Endothelial cell of umbilical vein (primary cell): ENCODE data around the gene ERGIC1. TPM values are rescaled to one million over a fixed set of nuclear protein-coding genes. Genes with fewer than 3 reads are reported as not detected.

Experiments
- BruUV-seq: library from RNA; stranded (reverse); fragments of 400-500 nt; replicated peaks from 2 replicates; lab custom pipeline; 2021; lab: Mats Ljungman, UMichigan
- CTCF ChIA-PET: fragments of 300-600, 350-600 bp; sonication (Branson Sonifier 250); formaldehyde crosslinking; loops from one replicate; lab custom pipeline; 2021; ENCODE audit warnings: antibody characterized with exemption, inconsistent platforms; lab: Charles Lee
- POLR2A ChIA-PET: fragments of 300-600, 350-600 bp; sonication (Branson Sonifier 250); formaldehyde crosslinking; loops from one replicate; lab custom pipeline; 2021; ENCODE audit warnings: antibody characterized with exemption, inconsistent platforms; lab: Charles Lee
- DNase-seq: peaks from one replicate; pipeline ENCODE4 v3.0.0-alpha.2; 2011; ENCODE audit warnings: low read depth, low spot score
- FAIRE-seq: peaks from 2 replicates; lab custom pipeline; 2011; peaks lifted over from hg19 to GRCh38; lab: Jason Lieb, UNC
- H2AFZ ChIP-seq: 2 replicates; pipeline ENCODE4 v1.6.0; 2012; ENCODE audit warnings: low read depth, low read length, control low read depth, inconsistent platforms
- H3K27ac ChIP-seq: 2 replicates; pipeline ENCODE4 v1.5.1; 2011; ENCODE audit warnings: low read depth, mild to moderate bottlenecking, control low read depth, low read length, moderate library complexity; ENCODE audit not compliant: insufficient read depth
- H3K27me3 ChIP-seq, 2 experiments: 2 replicates each; pipeline versions ENCODE4 v1.6.0 to v1.6.1; 2011; ENCODE audit warnings: low read length in 2 of 2, mixed read lengths in 1 of 2; ENCODE audit not compliant: control insufficient read depth in 2 of 2, insufficient read depth in 2 of 2
- H3K36me3 ChIP-seq, 2 experiments: 2 replicates in 1 of 2; 3 replicates in 1 of 2; pipeline ENCODE4 v1.5.1; 2011; ENCODE audit warnings: low read length in 2 of 2, mild to moderate bottlenecking in 1 of 2, moderate library complexity in 1 of 2; ENCODE audit not compliant: control insufficient read depth in 2 of 2, insufficient read depth in 2 of 2; ENCODE audit errors: extremely low read depth in 1 of 2
- H3K4me1 ChIP-seq: 3 replicates; pipeline ENCODE4 v1.5.1; 2011; ENCODE audit warnings: mild to moderate bottlenecking, low read length; ENCODE audit not compliant: control insufficient read depth, insufficient read depth; ENCODE audit errors: extremely low read depth
- H3K4me2 ChIP-seq: 2 replicates; pipeline ENCODE4 v1.6.1; 2011; ENCODE audit warnings: low read length, control low read depth, mixed read lengths; ENCODE audit not compliant: insufficient read depth
- H3K4me3 ChIP-seq, 3 experiments: fragments of 200-600 bp in 1 of 3; sonication (generic), shearing (Covaris generic) in 1 of 3; replicated peaks in 1 of 3; 2 replicates each; pipeline ENCODE4 v1.5.1; 2011 to 2016; ENCODE audit warnings: control low read depth in 3 of 3, low read length in 3 of 3, mild to moderate bottlenecking in 2 of 3, inconsistent platforms in 1 of 3, low read depth in 1 of 3, moderate library complexity in 1 of 3; ENCODE audit not compliant: insufficient read depth in 1 of 3
- H3K79me2 ChIP-seq: 2 replicates; pipeline ENCODE4 v1.6.0; 2012; ENCODE audit warnings: low read length, inconsistent platforms; ENCODE audit not compliant: control insufficient read depth, insufficient read depth
- H3K9ac ChIP-seq: replicated peaks from 2 replicates; pipeline ENCODE3; 2011; ENCODE audit warnings: low read length, control low read depth; ENCODE audit not compliant: insufficient read depth; ENCODE audit errors: extremely low read depth
- H3K9me1 ChIP-seq: replicated peaks from 3 replicates; pipeline ENCODE4 v1.6.0; 2011; ENCODE audit warnings: mild to moderate bottlenecking, low read length; ENCODE audit not compliant: control insufficient read depth, insufficient read depth; ENCODE audit errors: extremely low read depth
- H3K9me3 ChIP-seq: replicated peaks from 2 replicates; pipeline ENCODE4 v1.5.1; 2012; ENCODE audit warnings: low read length, inconsistent platforms; ENCODE audit not compliant: control insufficient read depth, insufficient read depth
- H4K20me1 ChIP-seq: replicated peaks from 2 replicates; pipeline ENCODE3; 2011; ENCODE audit warnings: mild to moderate bottlenecking, low read length; ENCODE audit not compliant: control insufficient read depth, insufficient read depth; ENCODE audit errors: extremely low read depth
- EZH2 ChIP-seq: IDR thresholded peaks from 2 replicates; pipeline ENCODE4 v1.6.1; 2012; ENCODE audit warnings: borderline replicate concordance, low read depth, mild to moderate bottlenecking, moderate library complexity, low read length, inconsistent platforms; ENCODE audit not compliant: severe bottlenecking
- FOS ChIP-seq: IDR thresholded peaks from 2 replicates; pipeline ENCODE4 v1.6.1; 2011; ENCODE audit warnings: mild to moderate bottlenecking, low read length, moderate library complexity, borderline replicate concordance; ENCODE audit not compliant: insufficient read depth
- GATA2 ChIP-seq: IDR thresholded peaks from 2 replicates; pipeline ENCODE4 v1.7.0; 2011; ENCODE audit warnings: low read depth, mild to moderate bottlenecking, moderate library complexity, mixed read lengths, low read length; ENCODE audit not compliant: insufficient read length, insufficient read depth
- JUN ChIP-seq: IDR thresholded peaks from 2 replicates; pipeline ENCODE4 v1.6.1; 2011; ENCODE audit warnings: borderline replicate concordance, low read depth; ENCODE audit not compliant: insufficient read length, insufficient read depth
- MYC ChIP-seq: IDR thresholded peaks from one replicate; pipeline ENCODE4 v1.6.1; 2011; ENCODE audit warnings: mild to moderate bottlenecking, low read depth, low read length
- dilution Hi-C: fragments of 300-500 bp; cut with MboI; formaldehyde crosslinking; loops from one replicate; pipeline ENCODE4 v1.15.0; 2019; ENCODE audit warnings: low sequenced_read_pairs; ENCODE audit not compliant: extremely low pct_ligation_motif_present
- intact Hi-C: fragments of 100-400 bp; cut with micrococcal nuclease; formaldehyde crosslinking; loops from one replicate; pipeline ENCODE4 v1.10.0; 2022
- polyA plus RNA-seq, 4 experiments: library from polyadenylated mRNA; depleted of rRNA in 3 of 4; stranded (reverse) in 3 of 4; unstranded in 1 of 4; fragments of >200 nt; gene quantifications; 2 replicates each; pipeline versions ENCODE4 v1.2.1 to v1.2.3, GENCODE V29; 2011 to 2012; ENCODE audit warnings: missing spikeins in 1 of 4
- total RNA-seq: library from RNA; stranded (reverse); gene quantifications from 2 replicates; pipeline ENCODE4 v1.2.3, GENCODE V29; 2021
- TF ChIP-seq, protein P1 (sequence below): IDR thresholded peaks from 2 replicates; pipeline ENCODE4 v1.6.1; 2011; ENCODE audit not compliant: insufficient read depth, insufficient read length
- TF ChIP-seq, protein P2 (sequence below), 2 donors: IDR thresholded peaks; 1 replicate in 1 of 2; 2 replicates in 1 of 2; pipeline ENCODE4 v1.5.1; 2011; ENCODE audit warnings: low read length in 2 of 2, mild to moderate bottlenecking in 2 of 2, moderate library complexity in 2 of 2, control low read depth in 1 of 2, inconsistent platforms in 1 of 2, low read depth in 1 of 2; ENCODE audit not compliant: insufficient read depth in 1 of 2; ENCODE audit errors: extremely low read depth in 1 of 2

ERGIC1 gene
- total and polyA plus RNA-seq, 2 donors (not counting 3 experiments of a cell fraction or from before 2014, with no cell fraction given): 105 to 109 TPM

- H3K27me3 ChIP-seq: no peaks in the 10 kb centered on the region
- ChIA-PET POLR2A (interaction anchor here (1.1 kb wide), 1 partner anchor 178 kb away, joined by 3 read pairs; the partner anchor contains the start of gene DUSP1), CTCF (interaction anchor here (0.9 kb wide), 1 partner anchor 235 kb away, joined by 3 read pairs; no protein-coding TSS in a partner anchor)
- no peak overlapping the region for H3K27ac ChIP-seq
- H3K4me1 ChIP-seq: no peaks in the 10 kb centered on the region
- no peak for DNase-seq
- no TSS peak for BruUV-seq
- TF ChIP-seq MYC (no peak), GATA2 (no peak), EZH2 (no peak)
- TF ChIP-seq, protein P1, sequence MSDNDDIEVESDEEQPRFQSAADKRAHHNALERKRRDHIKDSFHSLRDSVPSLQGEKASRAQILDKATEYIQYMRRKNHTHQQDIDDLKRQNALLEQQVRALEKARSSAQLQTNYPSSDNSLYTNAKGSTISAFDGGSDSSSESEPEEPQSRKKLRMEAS: no peak
- intact Hi-C loops: no loop called here
- no peak overlapping the region for H3K4me3 ChIP-seq
- H3K36me3 ChIP-seq: peaks cover 0 to 17% of the 10 kb centered on the region in 2 experiments
- no peaks in the 10 kb centered on the region for H4K20me1 ChIP-seq
- H3K9ac ChIP-seq: no peak overlapping the region
- H3K9me1 ChIP-seq: no peaks in the 10 kb centered on the region
- no peak for FAIRE-seq
- no peaks in the 10 kb centered on the region for H3K79me2 ChIP-seq
- H2AFZ ChIP-seq: no peak overlapping the region
- H3K9me3 ChIP-seq: no peaks in the 10 kb centered on the region
- H3K4me2 ChIP-seq: no peak overlapping the region
- dilution Hi-C loops: no loop called here
Observed at GRCh38 chr5:172949426-172949825, 115.4 kb downstream of the ERGIC1 start.

- no peaks in the 10 kb centered on the region for H3K9me3 ChIP-seq
- H4K20me1 ChIP-seq: no peaks in the 10 kb centered on the region
- no peak overlapping the region for H3K27ac ChIP-seq
- dilution Hi-C loops (no loop called here), intact Hi-C loops (no loop called here)
- no peaks in the 10 kb centered on the region for H3K79me2 ChIP-seq
- peaks cover 0 to 17% of the 10 kb centered on the region in 2 experiments for H3K36me3 ChIP-seq
- H3K4me1 ChIP-seq: peaks cover 1% of the 10 kb centered on the region
- ChIA-PET CTCF (interaction anchor here (1.0 kb wide), 1 partner anchor 8 kb away, joined by 3 read pairs; no protein-coding TSS in a partner anchor), POLR2A (no interaction called here)
- H3K9ac ChIP-seq: no peak overlapping the region
- FAIRE-seq (no peak), DNase-seq (no peak)
- H3K27me3 ChIP-seq: no peaks in the 10 kb centered on the region
- BruUV-seq: no TSS peak
- no peak overlapping the region for H3K4me3 ChIP-seq
- no peak overlapping the region for H3K4me2 ChIP-seq
- TF ChIP-seq EZH2 (no peak), JUN (no peak), FOS (no peak), GATA2 (no peak)
- TF ChIP-seq, protein P2, sequence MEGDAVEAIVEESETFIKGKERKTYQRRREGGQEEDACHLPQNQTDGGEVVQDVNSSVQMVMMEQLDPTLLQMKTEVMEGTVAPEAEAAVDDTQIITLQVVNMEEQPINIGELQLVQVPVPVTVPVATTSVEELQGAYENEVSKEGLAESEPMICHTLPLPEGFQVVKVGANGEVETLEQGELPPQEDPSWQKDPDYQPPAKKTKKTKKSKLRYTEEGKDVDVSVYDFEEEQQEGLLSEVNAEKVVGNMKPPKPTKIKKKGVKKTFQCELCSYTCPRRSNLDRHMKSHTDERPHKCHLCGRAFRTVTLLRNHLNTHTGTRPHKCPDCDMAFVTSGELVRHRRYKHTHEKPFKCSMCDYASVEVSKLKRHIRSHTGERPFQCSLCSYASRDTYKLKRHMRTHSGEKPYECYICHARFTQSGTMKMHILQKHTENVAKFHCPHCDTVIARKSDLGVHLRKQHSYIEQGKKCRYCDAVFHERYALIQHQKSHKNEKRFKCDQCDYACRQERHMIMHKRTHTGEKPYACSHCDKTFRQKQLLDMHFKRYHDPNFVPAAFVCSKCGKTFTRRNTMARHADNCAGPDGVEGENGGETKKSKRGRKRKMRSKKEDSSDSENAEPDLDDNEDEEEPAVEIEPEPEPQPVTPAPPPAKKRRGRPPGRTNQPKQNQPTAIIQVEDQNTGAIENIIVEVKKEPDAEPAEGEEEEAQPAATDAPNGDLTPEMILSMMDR (IDR thresholded peaks at IDR 0.05; ENCODE audit: extremely low read depth in 1 of 2, insufficient read depth in 1 of 2, low read depth in 1 of 2, low read length in 2 of 2): no peak
- TF ChIP-seq, protein P1: no peak
- no peak overlapping the region for H2AFZ ChIP-seq
- H3K9me1 ChIP-seq: no peaks in the 10 kb centered on the region
Observed at GRCh38 chr5:172950176-172950965, 116.3 kb downstream of the ERGIC1 start.
